DMS114 treated with DMSO at 0.1 percent for 48 hours (cell line): ENCODE measurements around the gene HS2ST1.

ENCODE experiments used
- DNase-seq: peaks from one replicate; lab custom pipeline; 2025; ENCODE audit not compliant: unreplicated experiment; lab: John Stamatoyannopoulos, UW

HS2ST1 gene

GRCh38 chr1:87155170-87155569 is 240.7 kb downstream of the HS2ST1 start:
- no peak for DNase-seq

GRCh38 chr1:87155648-87156047 is 241.2 kb downstream of the HS2ST1 start:
- DNase-seq = no peak

GRCh38 chr1:87156124-87156523 is 241.7 kb downstream of the HS2ST1 start:
- no peak for DNase-seq

GRCh38 chr1:87159378-87159915 is 245.0 kb downstream of the HS2ST1 start:
- DNase-seq = no peak
